ENCODE results near the gene TSR3.

- no peak for TF ChIP-seq CTCF (IDR thresholded peaks at IDR 0.05)
- no peak for TF ChIP-seq POLR2A (IDR thresholded peaks at IDR 0.05)
These were observed 38.6 kb upstream of the TSR3 start for GRCh38 chr16:1390239-1390779.
